ENCODE results near the gene SKIC8. TPM values are rescaled to one million over a fixed set of nuclear protein-coding genes. Genes with fewer than 3 reads are reported as not detected.

SKIC8 gene
- total RNA-seq, 1 donor from 2014 or later: 43.6 TPM

- Histone ChIP-seq H3K9me3 (ENCODE audit: insufficient read depth, low read depth, low read length) (no peaks in the 10 kb centered on the region), H3K9ac (ENCODE audit: low read length) (no peak overlapping the region), H4K20me1 (ENCODE audit: insufficient read depth, low read length) (no peaks in the 10 kb centered on the region), H3K4me1 (ENCODE audit: insufficient read depth, low read length) (no peaks in the 10 kb centered on the region), H3K79me2 (ENCODE audit: insufficient read depth, low read length) (no peaks in the 10 kb centered on the region), H2AFZ (ENCODE audit: low read depth, low read length) (no peak overlapping the region), H3K4me3 (ENCODE audit: insufficient read depth, low read depth, low read length) (no peak overlapping the region), H3K27me3 (ENCODE audit: insufficient read depth, low read length) (peaks cover 14% of the 10 kb centered on the region), H3K27ac (ENCODE audit: low read depth, low read length) (no peak overlapping the region), H3K36me3 (ENCODE audit: insufficient read depth, low read length) (no peaks in the 10 kb centered on the region), H3K4me2 (ENCODE audit: low read length) (no peak overlapping the region)
- Mint-ChIP-seq H3K9me3 (ENCODE audit: unreplicated experiment) (peaks cover 2% of the 10 kb centered on the region), H3K4me1 (ENCODE audit: low read depth, unreplicated experiment) (peaks cover 4% of the 10 kb centered on the region), H3K36me3 (ENCODE audit: low read depth, unreplicated experiment) (no peaks in the 10 kb centered on the region), H3K27ac (ENCODE audit: unreplicated experiment) (no peak overlapping the region), H3K27me3 (ENCODE audit: low read depth, unreplicated experiment) (peaks cover 27% of the 10 kb centered on the region), H3K4me3 (ENCODE audit: unreplicated experiment) (no peak overlapping the region)
- TF ChIP-seq EZH2 (IDR thresholded peaks at IDR 0.05; ENCODE audit: insufficient read depth, low read length): no peak
- TF ChIP-seq CTCF (IDR thresholded peaks at IDR 0.05; ENCODE audit: insufficient read depth, low read depth, low read length): no peak
- DNase-seq (ENCODE audit: low read depth): no peak
- FAIRE-seq: no peak
Observed at GRCh38 chr15:78239811-78240210, 59.6 kb downstream of the SKIC8 start.

GRCh38 chr15:78237146-78237545 lies 62.3 kb downstream of the SKIC8 start:
- no peak for FAIRE-seq
- Mint-ChIP-seq H3K4me3 (ENCODE audit: unreplicated experiment) (no peak overlapping the region), H3K9me3 (ENCODE audit: unreplicated experiment) (peaks cover 2% of the 10 kb centered on the region), H3K36me3 (ENCODE audit: low read depth, unreplicated experiment) (no peaks in the 10 kb centered on the region), H3K27me3 (ENCODE audit: low read depth, unreplicated experiment) (peaks cover 36% of the 10 kb centered on the region), H3K27ac (ENCODE audit: unreplicated experiment) (no peak overlapping the region), H3K4me1 (ENCODE audit: low read depth, unreplicated experiment) (peaks cover 7% of the 10 kb centered on the region)
- Histone ChIP-seq H3K4me3 (ENCODE audit: insufficient read depth, low read depth, low read length) (no peak overlapping the region), H3K9ac (ENCODE audit: low read length) (no peak overlapping the region), H3K79me2 (ENCODE audit: insufficient read depth, low read length) (no peaks in the 10 kb centered on the region), H3K27me3 (ENCODE audit: insufficient read depth, low read length) (peaks cover 17% of the 10 kb centered on the region), H4K20me1 (ENCODE audit: insufficient read depth, low read length) (no peaks in the 10 kb centered on the region), H3K9me3 (ENCODE audit: insufficient read depth, low read depth, low read length) (no peaks in the 10 kb centered on the region), H3K4me1 (ENCODE audit: insufficient read depth, low read length) (no peaks in the 10 kb centered on the region), H3K4me2 (ENCODE audit: low read length) (no peak overlapping the region), H3K36me3 (ENCODE audit: insufficient read depth, low read length) (no peaks in the 10 kb centered on the region), H2AFZ (ENCODE audit: low read depth, low read length) (no peak overlapping the region), H3K27ac (ENCODE audit: low read depth, low read length) (no peak overlapping the region)
- TF ChIP-seq EZH2 (IDR thresholded peaks at IDR 0.05; ENCODE audit: insufficient read depth, low read length): no peak
- TF ChIP-seq CTCF (IDR thresholded peaks at IDR 0.05; ENCODE audit: insufficient read depth, low read depth, low read length): no peak
- DNase-seq (ENCODE audit: low read depth): no peak

DNA sequence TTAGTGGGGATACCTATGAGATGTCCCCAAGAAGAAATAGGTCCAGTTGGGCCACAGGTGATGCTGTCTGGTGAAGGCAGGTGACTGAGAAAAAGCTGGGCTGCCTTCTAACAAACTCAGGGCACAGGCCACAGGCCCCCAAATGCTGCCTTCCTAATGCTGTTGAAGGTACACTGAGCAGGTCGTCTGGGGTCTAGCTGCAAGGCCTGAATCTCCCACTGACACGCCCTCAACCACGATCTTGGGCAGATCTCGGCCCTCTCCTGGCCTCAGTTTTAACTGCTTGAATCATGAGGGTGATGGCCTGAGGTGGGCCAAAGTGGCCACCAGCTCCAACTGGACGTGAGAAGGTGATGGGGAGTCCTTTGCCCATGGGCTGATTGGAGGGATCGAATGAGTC lies 62.9 kb downstream of the SKIC8 start:
- TF ChIP-seq EZH2 (IDR thresholded peaks at IDR 0.05; ENCODE audit: insufficient read depth, low read length) (no peak), CTCF (IDR thresholded peaks at IDR 0.05; ENCODE audit: insufficient read depth, low read depth, low read length) (no peak)
- H3K9me3 Mint-ChIP-seq (ENCODE audit: unreplicated experiment): peaks cover 2% of the 10 kb centered on the region
- no peak overlapping the region for H3K27ac ChIP-seq (ENCODE audit: low read depth, low read length)
- H3K27ac Mint-ChIP-seq (ENCODE audit: unreplicated experiment): no peak overlapping the region
- no peaks in the 10 kb centered on the region for H3K36me3 ChIP-seq (ENCODE audit: insufficient read depth, low read length)
- no peaks in the 10 kb centered on the region for H4K20me1 ChIP-seq (ENCODE audit: insufficient read depth, low read length)
- peaks cover 42% of the 10 kb centered on the region for H3K27me3 Mint-ChIP-seq (ENCODE audit: low read depth, unreplicated experiment)
- H3K36me3 Mint-ChIP-seq (ENCODE audit: low read depth, unreplicated experiment): no peaks in the 10 kb centered on the region
- no peak overlapping the region for H3K4me2 ChIP-seq (ENCODE audit: low read length)
- H3K4me3 Mint-ChIP-seq (ENCODE audit: unreplicated experiment): no peak overlapping the region
- no peaks in the 10 kb centered on the region for H3K9me3 ChIP-seq (ENCODE audit: insufficient read depth, low read depth, low read length)
- no peak overlapping the region for H3K4me3 ChIP-seq (ENCODE audit: insufficient read depth, low read depth, low read length)
- no peak for FAIRE-seq
- H3K79me2 ChIP-seq (ENCODE audit: insufficient read depth, low read length): no peaks in the 10 kb centered on the region
- H3K27me3 ChIP-seq (ENCODE audit: insufficient read depth, low read length): peaks cover 16% of the 10 kb centered on the region
- no peaks in the 10 kb centered on the region for H3K4me1 ChIP-seq (ENCODE audit: insufficient read depth, low read length)
- H3K4me1 Mint-ChIP-seq (ENCODE audit: low read depth, unreplicated experiment): peaks cover 7% of the 10 kb centered on the region
- H3K9ac ChIP-seq (ENCODE audit: low read length): no peak overlapping the region
- DNase-seq (ENCODE audit: low read depth): no peak
- H2AFZ ChIP-seq (ENCODE audit: low read depth, low read length): no peak overlapping the region

Data from astrocyte (in vitro differentiated cells and primary cell).